Measurements from ENCODE around the gene PDIK1L. TPM values are rescaled to one million over a fixed set of nuclear protein-coding genes. Genes with fewer than 3 reads are reported as not detected.
A peak's percentile ranks its signal among the peaks of the same experiment; 100 is the strongest.
"Not testable (repeated sequence)": the region's sequence is repeated elsewhere in the genome, so short reads cannot be mapped to it uniquely, and the experiment has no call there.

The PDIK1L gene
- total RNA-seq, 1 donor from 2014 or later = 11.4 TPM

GRCh38 chr1:26092422-26092821, 19.2 kb upstream of the PDIK1L start:
- DNase-seq = no peak
- ATAC-seq = no peak
- Histone ChIP-seq H3K9me3 (no peaks in the 10 kb centered on the region), H3K4me3 (no peak overlapping the region), H3K27me3 (peaks cover 5% of the 10 kb centered on the region), H3K36me3 (no peaks in the 10 kb centered on the region), H3K27ac (no peak overlapping the region), H3K4me1 (peaks cover 6% of the 10 kb centered on the region)
- intact Hi-C loops (cut with DNase I) = no loop called here
- TF ChIP-seq, protein P1, sequence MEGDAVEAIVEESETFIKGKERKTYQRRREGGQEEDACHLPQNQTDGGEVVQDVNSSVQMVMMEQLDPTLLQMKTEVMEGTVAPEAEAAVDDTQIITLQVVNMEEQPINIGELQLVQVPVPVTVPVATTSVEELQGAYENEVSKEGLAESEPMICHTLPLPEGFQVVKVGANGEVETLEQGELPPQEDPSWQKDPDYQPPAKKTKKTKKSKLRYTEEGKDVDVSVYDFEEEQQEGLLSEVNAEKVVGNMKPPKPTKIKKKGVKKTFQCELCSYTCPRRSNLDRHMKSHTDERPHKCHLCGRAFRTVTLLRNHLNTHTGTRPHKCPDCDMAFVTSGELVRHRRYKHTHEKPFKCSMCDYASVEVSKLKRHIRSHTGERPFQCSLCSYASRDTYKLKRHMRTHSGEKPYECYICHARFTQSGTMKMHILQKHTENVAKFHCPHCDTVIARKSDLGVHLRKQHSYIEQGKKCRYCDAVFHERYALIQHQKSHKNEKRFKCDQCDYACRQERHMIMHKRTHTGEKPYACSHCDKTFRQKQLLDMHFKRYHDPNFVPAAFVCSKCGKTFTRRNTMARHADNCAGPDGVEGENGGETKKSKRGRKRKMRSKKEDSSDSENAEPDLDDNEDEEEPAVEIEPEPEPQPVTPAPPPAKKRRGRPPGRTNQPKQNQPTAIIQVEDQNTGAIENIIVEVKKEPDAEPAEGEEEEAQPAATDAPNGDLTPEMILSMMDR (IDR thresholded peaks at IDR 0.05) = no peak

- H3K4me3 ChIP-seq; DNase-seq; H3K27ac ChIP-seq; H3K9me3 ChIP-seq; intact Hi-C loops (cut with DNase I); H3K36me3 ChIP-seq; H3K27me3 ChIP-seq; H3K4me1 ChIP-seq; ATAC-seq: not testable (repeated sequence)
Observed at GRCh38 chr1:26093569-26093968, 18.1 kb upstream of the PDIK1L start.

GRCh38 chr1:26094076-26094669, 17.5 kb upstream of the PDIK1L start:
- peak; percentile 45 for ATAC-seq
- intact Hi-C loops (cut with DNase I) = no loop called here
- peaks cover 5% of the 10 kb centered on the region for H3K27me3 ChIP-seq
- no peak overlapping the region for H3K27ac ChIP-seq
- TF ChIP-seq, protein P1 (IDR thresholded peaks at IDR 0.05) = no peak
- no peak overlapping the region for H3K4me3 ChIP-seq
- no peaks in the 10 kb centered on the region for H3K9me3 ChIP-seq
- peaks cover 6% of the 10 kb centered on the region for H3K4me1 ChIP-seq
- DNase-seq = no peak
- no peaks in the 10 kb centered on the region for H3K36me3 ChIP-seq

GRCh38 chr1:26094677-26095383, 16.8 kb upstream of the PDIK1L start:
- ATAC-seq = peak; percentile 73
- Histone ChIP-seq H3K9me3 (no peaks in the 10 kb centered on the region), H3K36me3 (no peaks in the 10 kb centered on the region), H3K27me3 (peaks cover 5% of the 10 kb centered on the region), H3K4me3 (no peak overlapping the region), H3K4me1 (peaks cover 6% of the 10 kb centered on the region), H3K27ac (no peak overlapping the region)
- intact Hi-C loops (cut with DNase I) = no loop called here
- TF ChIP-seq, protein P1 (IDR thresholded peaks at IDR 0.05) = peak; percentile 16
- no peak for DNase-seq

DNA sequence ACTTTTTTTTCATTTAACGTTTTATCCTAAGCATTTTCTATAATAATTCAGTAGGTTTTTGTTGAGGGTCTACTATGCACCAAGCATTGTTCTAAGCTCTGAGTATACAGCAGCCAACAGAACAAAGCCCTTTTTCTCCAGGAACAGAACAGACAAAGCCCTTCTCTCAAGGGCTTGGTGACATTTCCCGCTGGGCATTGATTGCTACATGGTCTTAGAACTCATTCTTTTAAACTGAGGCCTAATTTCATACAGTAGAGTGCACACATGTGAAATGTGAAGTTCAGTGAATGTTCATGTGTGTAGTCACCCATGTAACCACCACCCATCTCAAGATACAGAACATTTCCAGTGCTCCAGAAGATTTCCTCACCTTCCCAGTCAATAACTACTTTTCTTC, 15.2 kb upstream of the PDIK1L start:
- ATAC-seq = no peak
- TF ChIP-seq, protein P1 (IDR thresholded peaks at IDR 0.05) = no peak
- intact Hi-C loops (cut with DNase I) = no loop called here
- no peak for DNase-seq
- Histone ChIP-seq H3K36me3 (no peaks in the 10 kb centered on the region), H3K4me1 (peaks cover 6% of the 10 kb centered on the region), H3K27ac (no peak overlapping the region), H3K4me3 (no peak overlapping the region), H3K9me3 (no peaks in the 10 kb centered on the region), H3K27me3 (no peaks in the 10 kb centered on the region)

- H3K9me3 ChIP-seq = no peaks in the 10 kb centered on the region
- H3K27ac ChIP-seq = no peak overlapping the region
- ATAC-seq = no peak
Observed at GRCh38 chr1:26097696-26098095, 13.9 kb upstream of the PDIK1L start.

More at GRCh38 chr1:26097696-26098095, 13.9 kb upstream of the PDIK1L start:
- peaks cover 6% of the 10 kb centered on the region for H3K4me1 ChIP-seq
- intact Hi-C loops (cut with DNase I) = no loop called here
- no peaks in the 10 kb centered on the region for H3K36me3 ChIP-seq
- TF ChIP-seq, protein P1 (IDR thresholded peaks at IDR 0.05) = no peak
- H3K4me3 ChIP-seq = no peak overlapping the region
- H3K27me3 ChIP-seq = no peaks in the 10 kb centered on the region
- no peak for DNase-seq
